ENCODE data around the gene FTSJ1. TPM values are rescaled to one million over a fixed set of nuclear protein-coding genes. Genes with fewer than 3 reads are reported as not detected.
"Not testable (repeated sequence)": the region's sequence is repeated elsewhere in the genome, so short reads cannot be mapped to it uniquely, and the experiment has no call there.

The FTSJ1 gene
- total RNA-seq = 10 to 100 TPM; 29.8 to 52.9 (median 43.2) TPM

GRCh38 chrX:48475774-48476577 lies at the start of gene FTSJ1:
TSS of gene FTSJ1 (plus strand) at chrX:48476199. CDS start at chrX:48478048, 1,849 bp downstream.
- peak within 1 kb of the TSS; percentile 48 to 100 (median 77) for H3K4me3 ChIP-seq
- H3K27ac ChIP-seq = peak within 1 kb of the TSS; percentile 80 to 86
- in situ Hi-C loops (cut with MboI; ENCODE audit: low pct_unique_long_range_greater_than_20kb in 2 of 9, low sequenced_read_pairs in 9 of 9, unreplicated experiment in 9 of 9) = loop anchor here in 1 of 9 experiments (25.0 kb wide), 1 partner anchor 389 kb away; no protein-coding TSS in a partner anchor
- peak; percentile 90 to 97 (median 94) for ATAC-seq (replicated peaks in 6 of 8)
- H3K4me1 ChIP-seq (replicated peaks in 1 of 2) = peaks cover 0 to 19% of the 10 kb centered on the region in 2 donors
- WGBS, 10 experiments = 0 to 35% (median 0%) methylated on average over 3 to 36 of the region's 75 CpGs; no CpG with 5 or more reads in 7 of the 10 experiments

- H3K27ac ChIP-seq; H3K4me1 ChIP-seq (replicated peaks in 1 of 2); in situ Hi-C loops (cut with MboI; ENCODE audit: low pct_unique_long_range_greater_than_20kb in 2 of 9, low sequenced_read_pairs in 9 of 9, unreplicated experiment in 9 of 9); H3K4me3 ChIP-seq: not testable (repeated sequence)
- WGBS, 10 experiments = no CpG with 5 or more reads among the region's 12 CpGs
- peak; percentile 45 to 94 (median 86) for ATAC-seq (replicated peaks in 6 of 8)
Observed at GRCh38 chrX:48427027-48427716, 48.8 kb upstream of the FTSJ1 start.

- ATAC-seq (replicated peaks in 6 of 8); H3K4me1 ChIP-seq (replicated peaks in 1 of 2); H3K4me3 ChIP-seq; in situ Hi-C loops (cut with MboI; ENCODE audit: low pct_unique_long_range_greater_than_20kb in 2 of 9, low sequenced_read_pairs in 9 of 9, unreplicated experiment in 9 of 9); H3K27ac ChIP-seq: not testable (repeated sequence)
- WGBS, 10 experiments = no CpG with 5 or more reads among the region's 5 CpGs
Observed at GRCh38 chrX:48429606-48430005, 46.4 kb upstream of the FTSJ1 start.

GRCh38 chrX:48430166-48430565 lies 45.8 kb upstream of the FTSJ1 start:
- in situ Hi-C loops (cut with MboI; ENCODE audit: low pct_unique_long_range_greater_than_20kb in 2 of 9, low sequenced_read_pairs in 9 of 9, unreplicated experiment in 9 of 9); H3K4me1 ChIP-seq (replicated peaks in 1 of 2); H3K27ac ChIP-seq; H3K4me3 ChIP-seq; ATAC-seq (replicated peaks in 6 of 8): not testable (repeated sequence)
- WGBS, 10 experiments = 83 to 100% methylated on average over 3 of the region's 4 CpGs; no CpG with 5 or more reads in 8 of the 10 experiments

- in situ Hi-C loops (cut with MboI; ENCODE audit: low pct_unique_long_range_greater_than_20kb in 2 of 9, low sequenced_read_pairs in 9 of 9, unreplicated experiment in 9 of 9); ATAC-seq (replicated peaks in 6 of 8); H3K27ac ChIP-seq; H3K4me1 ChIP-seq (replicated peaks in 1 of 2); H3K4me3 ChIP-seq: not testable (repeated sequence)
- WGBS, 10 experiments = 34% methylated on average over 7 of the region's 13 CpGs; no CpG with 5 or more reads in 9 of the 10 experiments
Observed at GRCh38 chrX:48433713-48434112, 42.3 kb upstream of the FTSJ1 start.

GRCh38 chrX:48447201-48447600 lies 28.8 kb upstream of the FTSJ1 start:
- not testable (repeated sequence) for ATAC-seq (replicated peaks in 6 of 8)

GRCh38 chrX:48450076-48450475 lies 25.9 kb upstream of the FTSJ1 start:
- in situ Hi-C loops (cut with MboI; ENCODE audit: low pct_unique_long_range_greater_than_20kb in 2 of 9, low sequenced_read_pairs in 9 of 9, unreplicated experiment in 9 of 9) = no loop called here
- Histone ChIP-seq H3K4me1 (replicated peaks in 1 of 2) (no peaks in the 10 kb centered on the region), H3K27ac (no peak overlapping the region), H3K4me3 (no peak overlapping the region)
- no peak for ATAC-seq (replicated peaks in 6 of 8)

More at GRCh38 chrX:48447201-48447600, 28.8 kb upstream of the FTSJ1 start:
- H3K27ac ChIP-seq; in situ Hi-C loops (cut with MboI; ENCODE audit: low pct_unique_long_range_greater_than_20kb in 2 of 9, low sequenced_read_pairs in 9 of 9, unreplicated experiment in 9 of 9); H3K4me3 ChIP-seq; H3K4me1 ChIP-seq (replicated peaks in 1 of 2): not testable (repeated sequence)
- WGBS, 10 experiments = 58 to 100% (median 94%) methylated on average over 2 to 4 of the region's 6 CpGs; no CpG with 5 or more reads in 7 of the 10 experiments

GRCh38 chrX:48451708-48452107 lies 24.3 kb upstream of the FTSJ1 start:
- H3K27ac ChIP-seq = no peak overlapping the region
- in situ Hi-C loops (cut with MboI; ENCODE audit: low pct_unique_long_range_greater_than_20kb in 2 of 9, low sequenced_read_pairs in 9 of 9, unreplicated experiment in 9 of 9) = no loop called here
- ATAC-seq (replicated peaks in 6 of 8) = no peak
- WGBS, 10 experiments = 10 to 30% (median 20%) methylated on average over 1 to 2 of the region's 4 CpGs; no CpG with 5 or more reads in 7 of the 10 experiments
- no peaks in the 10 kb centered on the region for H3K4me1 ChIP-seq (replicated peaks in 1 of 2)
- no peak overlapping the region for H3K4me3 ChIP-seq

GRCh38 chrX:48456628-48457331 lies 19.2 kb upstream of the FTSJ1 start:
- WGBS, 10 experiments = 0 to 70% (median 11%) methylated on average over 1 to 3 of the region's 6 CpGs; no CpG with 5 or more reads in 6 of the 10 experiments
- peak in 3 of 8 experiments; percentile 58 to 82 (median 63) for ATAC-seq (replicated peaks in 6 of 8)
- no peak overlapping the region for H3K27ac ChIP-seq
- H3K4me3 ChIP-seq = no peak overlapping the region
- in situ Hi-C loops (cut with MboI; ENCODE audit: low pct_unique_long_range_greater_than_20kb in 2 of 9, low sequenced_read_pairs in 9 of 9, unreplicated experiment in 9 of 9) = no loop called here
- H3K4me1 ChIP-seq (replicated peaks in 1 of 2) = no peaks in the 10 kb centered on the region

GRCh38 chrX:48458711-48459110 lies 17.3 kb upstream of the FTSJ1 start:
- no peak overlapping the region for H3K27ac ChIP-seq
- no peak overlapping the region for H3K4me3 ChIP-seq
- H3K4me1 ChIP-seq (replicated peaks in 1 of 2) = no peaks in the 10 kb centered on the region
- in situ Hi-C loops (cut with MboI; ENCODE audit: low pct_unique_long_range_greater_than_20kb in 2 of 9, low sequenced_read_pairs in 9 of 9, unreplicated experiment in 9 of 9) = no loop called here
- WGBS, 10 experiments = 82 to 100% methylated on average over 1 to 2 of the region's 6 CpGs; no CpG with 5 or more reads in 8 of the 10 experiments
- peak in 1 of 8 experiments; percentile 8 for ATAC-seq (replicated peaks in 6 of 8)

- H3K4me1 ChIP-seq (replicated peaks in 1 of 2) = no peaks in the 10 kb centered on the region
- ATAC-seq (replicated peaks in 6 of 8) = no peak
- in situ Hi-C loops (cut with MboI; ENCODE audit: low pct_unique_long_range_greater_than_20kb in 2 of 9, low sequenced_read_pairs in 9 of 9, unreplicated experiment in 9 of 9) = no loop called here
- WGBS, 10 experiments = 47 to 100% (median 100%) methylated on average over 1 to 3 of the region's 6 CpGs; no CpG with 5 or more reads in 7 of the 10 experiments
- H3K27ac ChIP-seq = no peak overlapping the region
- H3K4me3 ChIP-seq = no peak overlapping the region
Observed at GRCh38 chrX:48459483-48459882, 16.5 kb upstream of the FTSJ1 start.

GRCh38 chrX:48460031-48460430 lies 16.0 kb upstream of the FTSJ1 start:
- no peak for ATAC-seq (replicated peaks in 6 of 8)
- 17 to 73% methylated on average over 1 to 3 of the region's 3 CpGs; no CpG with 5 or more reads in 8 of the 10 experiments for WGBS, 10 experiments
- H3K27ac ChIP-seq = no peak overlapping the region
- H3K4me3 ChIP-seq = no peak overlapping the region
- in situ Hi-C loops (cut with MboI; ENCODE audit: low pct_unique_long_range_greater_than_20kb in 2 of 9, low sequenced_read_pairs in 9 of 9, unreplicated experiment in 9 of 9) = no loop called here
- H3K4me1 ChIP-seq (replicated peaks in 1 of 2) = no peaks in the 10 kb centered on the region

GRCh38 chrX:48460606-48461005 lies 15.4 kb upstream of the FTSJ1 start:
- ATAC-seq (replicated peaks in 6 of 8) = no peak
- Histone ChIP-seq H3K27ac (no peak overlapping the region), H3K4me3 (no peak overlapping the region), H3K4me1 (replicated peaks in 1 of 2) (no peaks in the 10 kb centered on the region)
- in situ Hi-C loops (cut with MboI; ENCODE audit: low pct_unique_long_range_greater_than_20kb in 2 of 9, low sequenced_read_pairs in 9 of 9, unreplicated experiment in 9 of 9) = no loop called here
- WGBS, 10 experiments = 80% methylated on average over 2 of the region's 11 CpGs; no CpG with 5 or more reads in 9 of the 10 experiments

All from motor neuron (in vitro differentiated cells).